ENCODE measurements around the gene ZNFX1.
A peak's percentile ranks its signal among the peaks of the same experiment; 100 is the strongest.

Gene ZNFX1

GRCh38 chr20:49291200-49291599, 13.3 kb upstream of the ZNFX1 start:
- no peaks in the 10 kb centered on the region for H3K9me3 ChIP-seq (ENCODE audit: insufficient read depth, low read depth, low read length)
- H3K4me1 ChIP-seq (ENCODE audit: insufficient read depth, low read length), result peaks cover 15% of the 10 kb centered on the region
- WGBS, result 100% methylated on average over 1 of the region's 1 CpG
- H3K36me3 ChIP-seq (ENCODE audit: insufficient read depth, low read length), result peaks cover 57% of the 10 kb centered on the region
- H3K9ac ChIP-seq (ENCODE audit: low read depth, low read length), result no peak overlapping the region
- no peak overlapping the region for H3K4me3 ChIP-seq (ENCODE audit: low read length)
- H3K27ac ChIP-seq (ENCODE audit: low read depth, low read length), result peak overlapping the region; percentile 43; the same call in 1 of the 2 replicates
- no peaks in the 10 kb centered on the region for H3K27me3 ChIP-seq (ENCODE audit: insufficient read depth, low read length)

GRCh38 chr20:49290608-49291191, 12.8 kb upstream of the ZNFX1 start:
- Histone ChIP-seq H3K27me3 (ENCODE audit: insufficient read depth, low read length) (no peaks in the 10 kb centered on the region), H3K9ac (ENCODE audit: low read depth, low read length) (no peak overlapping the region), H3K9me3 (ENCODE audit: insufficient read depth, low read depth, low read length) (no peaks in the 10 kb centered on the region), H3K4me3 (ENCODE audit: low read length) (no peak overlapping the region), H3K4me1 (ENCODE audit: insufficient read depth, low read length) (peaks cover 20% of the 10 kb centered on the region), H3K36me3 (ENCODE audit: insufficient read depth, low read length) (peaks cover 60% of the 10 kb centered on the region), H3K27ac (ENCODE audit: low read depth, low read length) (peak overlapping the region; percentile 50; the same call in 1 of the 2 replicates)
- 82% methylated on average over 6 of the region's 6 CpGs for WGBS

GRCh38 chr20:49288784-49289696, 11.2 kb upstream of the ZNFX1 start:
- Histone ChIP-seq H3K9me3 (ENCODE audit: insufficient read depth, low read depth, low read length) (no peaks in the 10 kb centered on the region), H3K4me1 (ENCODE audit: insufficient read depth, low read length) (peaks cover 23% of the 10 kb centered on the region), H3K4me3 (ENCODE audit: low read length) (no peak overlapping the region), H3K27me3 (ENCODE audit: insufficient read depth, low read length) (no peaks in the 10 kb centered on the region), H3K27ac (ENCODE audit: low read depth, low read length) (peak overlapping the region; percentile 79), H3K9ac (ENCODE audit: low read depth, low read length) (peak overlapping the region; percentile 19), H3K36me3 (ENCODE audit: insufficient read depth, low read length) (peaks cover 75% of the 10 kb centered on the region)
- WGBS, result 93% methylated on average over 10 of the region's 10 CpGs

- H3K27me3 ChIP-seq (ENCODE audit: insufficient read depth, low read length), result no peaks in the 10 kb centered on the region
- peak overlapping the region; percentile 79 for H3K27ac ChIP-seq (ENCODE audit: low read depth, low read length)
- H3K9me3 ChIP-seq (ENCODE audit: insufficient read depth, low read depth, low read length), result no peaks in the 10 kb centered on the region
- peaks cover 83% of the 10 kb centered on the region for H3K36me3 ChIP-seq (ENCODE audit: insufficient read depth, low read length)
- peak overlapping the region; percentile 19; the same call in 1 of the 2 replicates for H3K9ac ChIP-seq (ENCODE audit: low read depth, low read length)
- WGBS, result 100% methylated on average over 2 of the region's 2 CpGs
- peaks cover 23% of the 10 kb centered on the region for H3K4me1 ChIP-seq (ENCODE audit: insufficient read depth, low read length)
- no peak overlapping the region for H3K4me3 ChIP-seq (ENCODE audit: low read length)
These were observed 10.4 kb upstream of the ZNFX1 start for GRCh38 chr20:49288250-49288751.

- H3K36me3 ChIP-seq (ENCODE audit: insufficient read depth, low read length), result peaks cover 89% of the 10 kb centered on the region
- no peaks in the 10 kb centered on the region for H3K27me3 ChIP-seq (ENCODE audit: insufficient read depth, low read length)
- H3K4me1 ChIP-seq (ENCODE audit: insufficient read depth, low read length), result peaks cover 23% of the 10 kb centered on the region
- H3K27ac ChIP-seq (ENCODE audit: low read depth, low read length), result peak overlapping the region; percentile 79
- no peak overlapping the region for H3K4me3 ChIP-seq (ENCODE audit: low read length)
- peak overlapping the region; percentile 30; the same call in 1 of the 2 replicates for H3K9ac ChIP-seq (ENCODE audit: low read depth, low read length)
- H3K9me3 ChIP-seq (ENCODE audit: insufficient read depth, low read depth, low read length), result no peaks in the 10 kb centered on the region
These were observed 9.8 kb upstream of the ZNFX1 start for GRCh38 chr20:49287555-49288249.

GRCh38 chr20:49286689-49287551, 9.1 kb upstream of the ZNFX1 start:
- Histone ChIP-seq H3K27ac (ENCODE audit: low read depth, low read length) (peak overlapping the region; percentile 85), H3K4me3 (ENCODE audit: low read length) (peak overlapping the region; percentile 96; the same call in 1 of the 2 replicates), H3K9me3 (ENCODE audit: insufficient read depth, low read depth, low read length) (no peaks in the 10 kb centered on the region), H3K27me3 (ENCODE audit: insufficient read depth, low read length) (no peaks in the 10 kb centered on the region), H3K36me3 (ENCODE audit: insufficient read depth, low read length) (peaks cover 97% of the 10 kb centered on the region), H3K4me1 (ENCODE audit: insufficient read depth, low read length) (peaks cover 23% of the 10 kb centered on the region), H3K9ac (ENCODE audit: low read depth, low read length) (peak overlapping the region; percentile 64; the same call in 1 of the 2 replicates)
- 90% methylated on average over 16 of the region's 16 CpGs for whole genome bisulfite sequencing

- 84% methylated on average over 4 of the region's 4 CpGs for WGBS
- Histone ChIP-seq H3K9ac (ENCODE audit: low read depth, low read length) (peak overlapping the region; percentile 64; the same call in 1 of the 2 replicates), H3K9me3 (ENCODE audit: insufficient read depth, low read depth, low read length) (no peaks in the 10 kb centered on the region), H3K4me3 (ENCODE audit: low read length) (peak overlapping the region; percentile 96; the same call in 1 of the 2 replicates), H3K27me3 (ENCODE audit: insufficient read depth, low read length) (no peaks in the 10 kb centered on the region), H3K27ac (ENCODE audit: low read depth, low read length) (peak overlapping the region; percentile 85), H3K36me3 (ENCODE audit: insufficient read depth, low read length) (peaks cover 99% of the 10 kb centered on the region), H3K4me1 (ENCODE audit: insufficient read depth, low read length) (peaks cover 23% of the 10 kb centered on the region)
These were observed 8.1 kb upstream of the ZNFX1 start for GRCh38 chr20:49285813-49286494.

- peaks cover 99% of the 10 kb centered on the region for H3K36me3 ChIP-seq (ENCODE audit: insufficient read depth, low read length)
- H3K27ac ChIP-seq (ENCODE audit: low read depth, low read length), result peak overlapping the region; percentile 85; the same call in 1 of the 2 replicates
- peak overlapping the region; percentile 64; the same call in 1 of the 2 replicates for H3K9ac ChIP-seq (ENCODE audit: low read depth, low read length)
- peaks cover 23% of the 10 kb centered on the region for H3K4me1 ChIP-seq (ENCODE audit: insufficient read depth, low read length)
- H3K27me3 ChIP-seq (ENCODE audit: insufficient read depth, low read length), result no peaks in the 10 kb centered on the region
- WGBS, result 80% methylated on average over 1 of the region's 1 CpG
- H3K9me3 ChIP-seq (ENCODE audit: insufficient read depth, low read depth, low read length), result peaks cover 7% of the 10 kb centered on the region; the same call in 1 of the 2 replicates
- peak overlapping the region; percentile 96 for H3K4me3 ChIP-seq (ENCODE audit: low read length)
These were observed 7.4 kb upstream of the ZNFX1 start for GRCh38 chr20:49285233-49285668.

GRCh38 chr20:49284818-49285217, 7.0 kb upstream of the ZNFX1 start:
- H3K27ac ChIP-seq (ENCODE audit: low read depth, low read length), result peak overlapping the region; percentile 13; the same call in 1 of the 2 replicates
- 76% methylated on average over 3 of the region's 5 CpGs for WGBS
- H3K9me3 ChIP-seq (ENCODE audit: insufficient read depth, low read depth, low read length), result peaks cover 11% of the 10 kb centered on the region; the same call in 1 of the 2 replicates
- H3K4me1 ChIP-seq (ENCODE audit: insufficient read depth, low read length), result peaks cover 23% of the 10 kb centered on the region
- H3K36me3 ChIP-seq (ENCODE audit: insufficient read depth, low read length), result peaks cover 100% of the 10 kb centered on the region
- H3K9ac ChIP-seq (ENCODE audit: low read depth, low read length), result peak overlapping the region; percentile 64; the same call in 1 of the 2 replicates
- H3K4me3 ChIP-seq (ENCODE audit: low read length), result peak overlapping the region; percentile 96
- no peaks in the 10 kb centered on the region for H3K27me3 ChIP-seq (ENCODE audit: insufficient read depth, low read length)

All from HUES64 (cell line).